Upper lobe of right lung (tissue), 1 donor: ENCODE measurements around the gene DNAH8. TPM values are rescaled to one million over a fixed set of nuclear protein-coding genes. Genes with fewer than 3 reads are reported as not detected.

Experiments
- ATAC-seq: fragments of 200-7000 bp; cut with Tn5 transposase; one replicate; pipeline ENCODE4 v1.9.1; 2020; ENCODE audit warnings: mild to moderate bottlenecking, moderate library complexity
- DNase-seq: peaks from one replicate; pipeline ENCODE4 v3.0.0-alpha.2; 2020
- H3K27ac ChIP-seq: fragments of 200-600 bp; one replicate; pipeline ENCODE4 v1.8.0; 2022
- H3K27me3 ChIP-seq: fragments of 200-600 bp; one replicate; pipeline ENCODE4 v1.8.0; 2022; ENCODE audit warnings: mild to moderate bottlenecking
- H3K36me3 ChIP-seq: fragments of 200-600 bp; one replicate; pipeline ENCODE4 v1.8.0; 2022
- H3K4me1 ChIP-seq: fragments of 200-600 bp; one replicate; pipeline ENCODE4 v1.8.0; 2022
- H3K4me3 ChIP-seq: fragments of 200-600 bp; one replicate; pipeline ENCODE4 v1.8.0; 2022; ENCODE audit warnings: mild to moderate bottlenecking
- H3K9me3 ChIP-seq: fragments of 200-600 bp; one replicate; pipeline ENCODE4 v1.8.0; 2022
- CTCF ChIP-seq: fragments of 200-600 bp; IDR thresholded peaks from one replicate; pipeline ENCODE4 v1.8.0; 2022; ENCODE audit warnings: antibody characterized with exemption
- intact Hi-C: fragments of 100-400 bp; cut with DNase I; formaldehyde crosslinking; loops from one replicate; pipeline ENCODE4 v1.11.0; 2022
- total RNA-seq: library from RNA; stranded (reverse); fragmentation: NEBNext Ultra II Directional; extraction: Animal tissue kit (Norgen Biotek cat#: 25700); gene quantifications from one replicate; pipeline ENCODE4 v1.2.1, GENCODE V29; 2021
- donor health status: DM: no; HTN: yes; CAD: no; lungs with severe emphysema.

Gene DNAH8
- total RNA-seq, 1 donor from 2014 or later: 0.17 TPM

DNA sequence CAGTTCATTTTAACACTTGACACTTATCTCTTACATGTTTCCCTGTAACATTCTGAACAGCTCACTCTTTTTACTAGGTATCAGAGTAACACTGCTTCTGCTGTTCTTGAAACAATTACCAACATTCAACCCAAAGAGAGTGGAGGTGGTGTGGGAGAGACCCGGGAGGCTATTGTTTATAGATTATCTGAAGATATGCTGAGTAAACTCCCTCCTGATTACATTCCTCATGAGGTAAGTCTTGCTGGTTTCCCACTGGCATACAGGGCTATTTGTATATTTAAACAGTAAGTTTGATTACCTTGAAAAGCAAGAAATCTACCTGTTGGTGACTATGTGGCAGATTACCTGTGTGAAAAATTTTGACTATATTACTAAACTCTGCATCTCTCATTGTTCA is 293.6 kb downstream of the DNAH8 start:
- H3K27me3 ChIP-seq: peaks cover 12% of the 10 kb centered on the region
- H3K36me3 ChIP-seq: no peaks in the 10 kb centered on the region
- DNase-seq: no peak
- no peaks in the 10 kb centered on the region for H3K9me3 ChIP-seq
- intact Hi-C loops: no loop called here
- no peak overlapping the region for H3K4me3 ChIP-seq
- ATAC-seq: no peak
- no peaks in the 10 kb centered on the region for H3K4me1 ChIP-seq
- no peak overlapping the region for H3K27ac ChIP-seq
- no peak for TF ChIP-seq CTCF

DNA sequence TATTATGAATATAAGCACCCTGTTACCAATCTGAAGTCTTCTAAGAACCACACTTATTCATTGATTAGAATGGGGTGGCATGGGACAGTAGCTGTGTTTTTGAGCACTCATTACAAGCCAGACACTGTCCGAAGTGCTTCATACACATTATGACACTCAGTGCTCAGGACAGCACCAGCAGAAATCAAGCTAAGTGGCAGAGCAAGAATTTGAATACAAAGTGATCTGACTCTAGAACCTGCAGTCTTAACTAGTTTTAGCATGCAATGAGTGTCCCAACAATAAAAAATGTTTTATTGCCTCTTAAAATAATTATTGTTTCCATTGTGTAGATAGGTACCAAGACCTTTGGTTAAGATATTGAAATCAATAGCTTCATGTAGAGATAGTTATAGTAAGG is 294.4 kb downstream of the DNAH8 start:
- H3K4me1 ChIP-seq: no peaks in the 10 kb centered on the region
- H3K36me3 ChIP-seq: no peaks in the 10 kb centered on the region
- ATAC-seq (no peak), DNase-seq (no peak)
- H3K27ac ChIP-seq: no peak overlapping the region
- no peaks in the 10 kb centered on the region for H3K9me3 ChIP-seq
- peaks cover 12% of the 10 kb centered on the region for H3K27me3 ChIP-seq
- no peak for TF ChIP-seq CTCF
- intact Hi-C loops: no loop called here
- no peak overlapping the region for H3K4me3 ChIP-seq

DNA sequence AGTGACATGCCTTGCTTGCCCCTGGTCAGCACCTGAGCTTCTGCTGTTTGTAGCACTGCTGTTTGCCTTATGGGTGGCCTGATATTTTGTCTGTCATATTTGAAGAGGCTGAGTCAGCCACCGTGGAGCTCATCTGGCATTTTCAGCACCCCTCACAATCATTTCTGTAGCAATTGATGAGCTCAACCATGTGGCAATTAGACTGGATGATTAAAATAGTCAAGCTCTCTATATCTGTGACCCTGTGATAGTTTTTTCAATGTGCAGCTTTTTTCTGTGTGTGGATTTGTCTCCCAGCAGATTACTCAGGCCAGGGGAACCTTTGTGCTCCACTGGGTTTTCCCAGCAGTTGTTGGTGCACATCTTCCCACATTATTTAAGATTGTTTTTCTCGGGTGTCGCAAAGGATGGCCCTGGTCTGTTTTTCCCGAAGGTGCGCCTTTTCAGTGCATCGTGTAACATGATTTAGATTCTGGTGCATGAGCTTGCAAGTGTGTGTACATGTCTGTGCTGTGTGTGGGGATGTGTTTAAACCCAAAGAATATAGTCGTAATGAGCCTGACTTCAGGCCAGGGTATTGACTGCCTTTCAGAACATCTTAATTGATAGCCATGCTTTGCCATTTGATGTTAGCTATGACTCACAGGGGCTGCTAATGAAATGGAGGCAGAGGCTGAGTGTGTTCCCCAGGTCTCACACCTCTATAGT is 301.9 kb downstream of the DNAH8 start:
- H3K9me3 ChIP-seq: no peaks in the 10 kb centered on the region
- intact Hi-C loops: no loop called here
- no peaks in the 10 kb centered on the region for H3K4me1 ChIP-seq
- no peak overlapping the region for H3K4me3 ChIP-seq
- no peak for DNase-seq
- peaks cover 5% of the 10 kb centered on the region for H3K27me3 ChIP-seq
- no peak for TF ChIP-seq CTCF
- H3K36me3 ChIP-seq: no peaks in the 10 kb centered on the region
- H3K27ac ChIP-seq: no peak overlapping the region
- ATAC-seq: no peak

DNA sequence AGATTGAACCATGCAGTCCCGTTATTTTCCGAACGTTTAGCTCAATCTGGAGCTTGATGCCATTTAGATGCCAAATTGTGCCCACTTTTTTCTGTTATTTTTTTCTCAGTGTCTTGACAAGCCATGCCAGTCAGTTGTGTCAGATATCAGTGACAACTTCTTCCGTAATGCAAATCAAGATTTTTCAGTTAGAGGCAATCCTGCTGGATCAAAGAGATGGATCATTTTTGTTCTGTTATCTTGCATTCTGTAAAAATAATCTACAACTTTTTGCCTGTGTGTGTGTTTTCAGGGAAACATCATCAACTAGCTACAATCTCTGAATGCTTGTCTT is 302.4 kb downstream of the DNAH8 start:
- H3K36me3 ChIP-seq: no peaks in the 10 kb centered on the region
- H3K4me3 ChIP-seq: no peak overlapping the region
- no peaks in the 10 kb centered on the region for H3K9me3 ChIP-seq
- DNase-seq (no peak), ATAC-seq (no peak)
- H3K4me1 ChIP-seq: no peaks in the 10 kb centered on the region
- no peak overlapping the region for H3K27ac ChIP-seq
- H3K27me3 ChIP-seq: peaks cover 3% of the 10 kb centered on the region
- intact Hi-C loops: no loop called here
- TF ChIP-seq CTCF: no peak

- Histone ChIP-seq H3K9me3 (no peaks in the 10 kb centered on the region), H3K4me1 (no peaks in the 10 kb centered on the region), H3K27me3 (no peaks in the 10 kb centered on the region), H3K27ac (no peak overlapping the region), H3K36me3 (no peaks in the 10 kb centered on the region), H3K4me3 (no peak overlapping the region)
- no peak for ATAC-seq
- intact Hi-C loops: no loop called here
- no peak for DNase-seq
- no peak for TF ChIP-seq CTCF
These were observed 303.0 kb downstream of the DNAH8 start for GRCh38 chr6:39018103-39018502.

DNA sequence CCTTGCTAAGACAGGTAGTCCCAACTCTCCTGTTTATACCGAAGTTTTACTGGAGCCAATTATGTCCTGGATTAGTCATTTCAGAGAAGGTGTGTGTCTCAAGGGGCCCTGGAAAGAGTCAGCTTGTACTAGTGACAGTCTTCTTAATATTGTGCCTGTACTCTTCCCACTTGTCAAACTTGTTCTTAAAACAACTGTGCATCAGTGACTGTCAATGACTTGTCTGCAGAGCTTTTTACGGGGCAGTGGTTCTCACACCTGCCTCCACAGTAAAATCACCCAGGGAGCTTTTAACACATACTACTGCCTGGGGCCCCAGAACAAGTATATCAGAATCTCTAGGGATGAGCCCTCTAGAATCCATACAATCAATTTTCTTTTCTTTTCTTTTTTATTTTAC is 305.0 kb downstream of the DNAH8 start:
- no peaks in the 10 kb centered on the region for H3K9me3 ChIP-seq
- no peak overlapping the region for H3K4me3 ChIP-seq
- H3K4me1 ChIP-seq: no peaks in the 10 kb centered on the region
- no peak for TF ChIP-seq CTCF
- no peaks in the 10 kb centered on the region for H3K36me3 ChIP-seq
- no peak overlapping the region for H3K27ac ChIP-seq
- H3K27me3 ChIP-seq: no peaks in the 10 kb centered on the region
- intact Hi-C loops: no loop called here
- ATAC-seq (no peak), DNase-seq (no peak)
